Muscle layer of duodenum (tissue), 2 donors: Measurements from ENCODE around the gene MIER3.

Source experiments
- H3K27ac ChIP-seq: one replicate; pipeline ENCODE4 v1.7.0; 2013; ENCODE audit warnings: mild to moderate bottlenecking, low read length
- H3K27me3 ChIP-seq: one replicate; pipeline ENCODE4 v1.7.0; 2013; ENCODE audit warnings: low read depth, mild to moderate bottlenecking, control low read depth, low read length
- H3K36me3 ChIP-seq, 2 donors: one replicate each; pipeline ENCODE4 v1.7.0; 2013; ENCODE audit warnings: low read length in 2 of 2, control low read depth in 1 of 2, mild to moderate bottlenecking in 1 of 2; ENCODE audit not compliant: insufficient read depth in 2 of 2, control insufficient read depth in 1 of 2
- H3K4me1 ChIP-seq, 2 donors: one replicate each; pipeline ENCODE4 v1.7.0; 2013; ENCODE audit warnings: low read length in 2 of 2, mild to moderate bottlenecking in 2 of 2, control low read depth in 1 of 2, moderate library complexity in 1 of 2; ENCODE audit not compliant: insufficient read depth in 2 of 2, control insufficient read depth in 1 of 2
- H3K4me3 ChIP-seq, 2 donors: one replicate each; pipeline ENCODE4 v1.7.0; 2013; ENCODE audit warnings: low read length in 2 of 2, low read depth in 1 of 2, mild to moderate bottlenecking in 1 of 2
- H3K9me3 ChIP-seq, 2 donors: one replicate each; pipeline ENCODE4 v1.7.0; 2013; ENCODE audit warnings: low read length in 2 of 2, control low read depth in 1 of 2, mild to moderate bottlenecking in 1 of 2; ENCODE audit not compliant: control insufficient read depth in 1 of 2
- donor health status: healthy.

Gene MIER3

GRCh38 chr5:56917534-56917933 is 34.4 kb downstream of the MIER3 start:
- Histone ChIP-seq H3K36me3 (peaks cover 5 to 11% of the 10 kb centered on the region in 2 donors), H3K9me3 (no peaks in the 10 kb centered on the region), H3K4me1 (peaks cover 0 to 6% of the 10 kb centered on the region in 2 donors), H3K4me3 (no peak overlapping the region), H3K27me3 (no peaks in the 10 kb centered on the region), H3K27ac (no peak overlapping the region)

GRCh38 chr5:56914678-56915077 is 37.2 kb downstream of the MIER3 start:
- no peak overlapping the region for H3K27ac ChIP-seq
- H3K4me1 ChIP-seq: peaks cover 0 to 5% of the 10 kb centered on the region in 2 donors
- peaks cover 0 to 6% of the 10 kb centered on the region in 2 donors for H3K36me3 ChIP-seq
- H3K4me3 ChIP-seq: no peak overlapping the region
- H3K9me3 ChIP-seq: no peaks in the 10 kb centered on the region
- H3K27me3 ChIP-seq: no peaks in the 10 kb centered on the region

- Histone ChIP-seq H3K4me3 (no peak overlapping the region), H3K36me3 (peaks cover 0 to 6% of the 10 kb centered on the region in 2 donors), H3K27me3 (no peaks in the 10 kb centered on the region), H3K9me3 (no peaks in the 10 kb centered on the region), H3K27ac (no peak overlapping the region), H3K4me1 (peaks cover 0 to 5% of the 10 kb centered on the region in 2 donors)
Measured at GRCh38 chr5:56913766-56914165, 38.2 kb downstream of the MIER3 start.

GRCh38 chr5:56910210-56910965 is 41.5 kb downstream of the MIER3 start:
- Histone ChIP-seq H3K27me3 (no peaks in the 10 kb centered on the region), H3K27ac (peak overlapping the region; percentile 99), H3K4me3 (peak overlapping the region; percentile 82 to 99), H3K9me3 (no peaks in the 10 kb centered on the region), H3K4me1 (peaks cover 0 to 5% of the 10 kb centered on the region in 2 donors), H3K36me3 (peaks cover 0 to 6% of the 10 kb centered on the region in 2 donors)

GRCh38 chr5:56909294-56910209 is 42.4 kb downstream of the MIER3 start, which contains the start of gene SETD9:
SETD9 (plus strand) TSS chr5:56909596; CDS start chr5:56909646, 50 bp downstream.
- Histone ChIP-seq H3K4me1 (peaks cover 0 to 5% of the 10 kb centered on the region in 2 donors), H3K27ac (peak within 1 kb of the TSS; percentile 99), H3K36me3 (peaks cover 0 to 6% of the 10 kb centered on the region in 2 donors), H3K4me3 (peak within 1 kb of the TSS; percentile 82 to 99), H3K27me3 (no peaks in the 10 kb centered on the region), H3K9me3 (no peaks in the 10 kb centered on the region)

- Histone ChIP-seq H3K36me3 (peaks cover 0 to 6% of the 10 kb centered on the region in 2 donors), H3K27ac (peak overlapping the region; percentile 93), H3K4me3 (peak overlapping the region; percentile 80), H3K27me3 (no peaks in the 10 kb centered on the region), H3K4me1 (peaks cover 0 to 5% of the 10 kb centered on the region in 2 donors), H3K9me3 (no peaks in the 10 kb centered on the region)
Measured at GRCh38 chr5:56908942-56909293, 43.0 kb downstream of the MIER3 start.

GRCh38 chr5:56900858-56901578 is 50.9 kb downstream of the MIER3 start:
- Histone ChIP-seq H3K4me3 (no peak overlapping the region), H3K27ac (no peak overlapping the region), H3K9me3 (no peaks in the 10 kb centered on the region), H3K4me1 (no peaks in the 10 kb centered on the region), H3K27me3 (no peaks in the 10 kb centered on the region), H3K36me3 (peaks cover 0 to 3% of the 10 kb centered on the region in 2 donors)

GRCh38 chr5:56900395-56900794 is 51.5 kb downstream of the MIER3 start:
- no peaks in the 10 kb centered on the region for H3K27me3 ChIP-seq
- peaks cover 1 to 3% of the 10 kb centered on the region in 2 donors for H3K36me3 ChIP-seq
- no peaks in the 10 kb centered on the region for H3K9me3 ChIP-seq
- H3K27ac ChIP-seq: no peak overlapping the region
- H3K4me3 ChIP-seq: no peak overlapping the region
- H3K4me1 ChIP-seq: no peaks in the 10 kb centered on the region

- H3K27ac ChIP-seq: no peak overlapping the region
- H3K4me1 ChIP-seq: no peaks in the 10 kb centered on the region
Measured at GRCh38 chr5:56898213-56898612, 53.7 kb downstream of the MIER3 start.

GRCh38 chr5:56896763-56897162 is 55.2 kb downstream of the MIER3 start:
- Histone ChIP-seq H3K36me3 (peaks cover 10 to 12% of the 10 kb centered on the region in 2 donors), H3K9me3 (no peaks in the 10 kb centered on the region), H3K4me3 (no peak overlapping the region), H3K27me3 (no peaks in the 10 kb centered on the region), H3K4me1 (no peaks in the 10 kb centered on the region), H3K27ac (no peak overlapping the region)

More at GRCh38 chr5:56898213-56898612, 53.7 kb downstream of the MIER3 start:
- H3K27me3 ChIP-seq: no peaks in the 10 kb centered on the region
- no peaks in the 10 kb centered on the region for H3K9me3 ChIP-seq
- no peak overlapping the region for H3K4me3 ChIP-seq
- peaks cover 9 to 12% of the 10 kb centered on the region in 2 donors for H3K36me3 ChIP-seq
